Neural progenitor cell (in vitro differentiated cells): ENCODE measurements around the gene COL25A1.

ENCODE experiments used
- CTCF ChIP-seq: fragments of 200-600 bp; sonication (generic); IDR thresholded peaks from 2 replicates; pipeline ENCODE4 v1.5.1; 2017; ENCODE audit warnings: antibody characterized with exemption, mild to moderate bottlenecking
- EZH2 ChIP-seq: fragments of 200-600 bp; sonication (generic); IDR thresholded peaks from 2 replicates; pipeline ENCODE4 v1.6.1; 2017; ENCODE audit warnings: antibody characterized with exemption, mild to moderate bottlenecking, moderate library complexity
- EZH2phosphoT487 ChIP-seq: fragments of 200-600 bp; sonication (generic); IDR thresholded peaks from 2 replicates; pipeline ENCODE4 v1.6.1; 2017; ENCODE audit warnings: antibody characterized with exemption

GRCh38 chr4:108940634-108941033, 361.8 kb downstream of the COL25A1 start:
- TF ChIP-seq EZH2phosphoT487 = no peak
- no peak for TF ChIP-seq CTCF
- no peak for TF ChIP-seq EZH2
